HG03521 (cell line): ENCODE data around the gene TMEFF2.

Source experiments
- ATAC-seq: cut with Tn5 transposase; IDR thresholded peaks from one replicate; pipeline ENCODE4 v1.9.1; 2021; ENCODE audit warnings: mild to moderate bottlenecking, moderate library complexity; ENCODE audit not compliant: unreplicated experiment

The TMEFF2 gene

GRCh38 chr2:192025637-192026036 lies 169.1 kb downstream of the TMEFF2 start:
- no peak for ATAC-seq

DNA sequence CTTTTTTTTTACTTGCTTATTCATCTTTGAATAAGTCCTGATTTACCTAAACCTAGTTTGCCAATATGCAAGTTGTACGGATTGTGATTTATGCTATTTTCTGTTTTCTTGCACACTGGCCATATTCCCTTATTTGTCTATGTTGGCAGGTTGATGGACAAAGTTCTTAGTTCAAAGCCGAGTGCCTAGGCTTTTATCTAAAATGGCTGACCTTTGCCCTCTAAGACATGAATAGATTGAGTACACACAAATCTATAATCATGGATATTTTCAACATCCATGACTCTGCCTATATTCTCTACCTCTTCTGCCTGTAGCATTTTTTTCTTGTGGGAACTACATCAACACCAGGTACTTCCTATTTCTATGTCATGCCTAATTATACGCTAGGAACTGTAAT lies 171.7 kb downstream of the TMEFF2 start:
- no peak for ATAC-seq

GRCh38 chr2:192017844-192018243 lies 176.9 kb downstream of the TMEFF2 start:
- ATAC-seq, result no peak

GRCh38 chr2:192016265-192016664 lies 178.5 kb downstream of the TMEFF2 start:
- no peak for ATAC-seq

GRCh38 chr2:192013211-192013610 lies 181.5 kb downstream of the TMEFF2 start:
- ATAC-seq, result no peak

GRCh38 chr2:192011196-192011595 lies 183.5 kb downstream of the TMEFF2 start:
- ATAC-seq, result no peak

GRCh38 chr2:192010073-192010472 lies 184.7 kb downstream of the TMEFF2 start:
- no peak for ATAC-seq

DNA sequence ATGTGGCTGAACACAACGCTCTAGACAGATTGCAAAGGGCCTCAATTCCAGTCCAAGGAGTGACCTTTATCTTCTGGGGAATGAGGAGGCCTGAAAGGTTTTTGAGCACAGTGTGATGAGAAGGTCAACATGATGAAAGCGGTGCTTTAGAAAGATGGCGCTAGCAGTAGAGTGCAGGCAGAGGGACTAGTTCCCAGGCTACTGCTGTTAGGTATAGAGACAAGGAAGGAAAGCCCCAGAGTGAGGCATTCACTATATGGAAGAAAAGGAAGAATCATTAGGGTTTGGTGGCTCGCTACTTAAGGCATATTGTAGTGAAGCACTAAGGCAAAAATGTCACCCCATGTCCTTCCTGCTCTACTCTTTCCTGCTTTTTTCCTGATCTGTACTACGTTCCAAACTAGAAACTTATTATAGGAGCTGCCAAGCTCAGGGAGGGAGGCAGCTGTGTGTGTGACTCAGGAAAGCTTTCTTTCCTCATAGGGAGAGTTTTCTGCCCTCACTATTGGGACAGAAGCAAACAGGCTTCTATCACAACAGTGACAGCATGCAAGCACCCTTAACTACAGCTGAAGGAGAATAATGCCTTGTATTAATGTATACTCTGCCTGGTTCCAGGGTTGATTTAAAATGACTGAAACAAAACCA lies 187.0 kb downstream of the TMEFF2 start:
- no peak for ATAC-seq

GRCh38 chr2:192005211-192005610 lies 189.5 kb downstream of the TMEFF2 start:
- no peak for ATAC-seq

DNA sequence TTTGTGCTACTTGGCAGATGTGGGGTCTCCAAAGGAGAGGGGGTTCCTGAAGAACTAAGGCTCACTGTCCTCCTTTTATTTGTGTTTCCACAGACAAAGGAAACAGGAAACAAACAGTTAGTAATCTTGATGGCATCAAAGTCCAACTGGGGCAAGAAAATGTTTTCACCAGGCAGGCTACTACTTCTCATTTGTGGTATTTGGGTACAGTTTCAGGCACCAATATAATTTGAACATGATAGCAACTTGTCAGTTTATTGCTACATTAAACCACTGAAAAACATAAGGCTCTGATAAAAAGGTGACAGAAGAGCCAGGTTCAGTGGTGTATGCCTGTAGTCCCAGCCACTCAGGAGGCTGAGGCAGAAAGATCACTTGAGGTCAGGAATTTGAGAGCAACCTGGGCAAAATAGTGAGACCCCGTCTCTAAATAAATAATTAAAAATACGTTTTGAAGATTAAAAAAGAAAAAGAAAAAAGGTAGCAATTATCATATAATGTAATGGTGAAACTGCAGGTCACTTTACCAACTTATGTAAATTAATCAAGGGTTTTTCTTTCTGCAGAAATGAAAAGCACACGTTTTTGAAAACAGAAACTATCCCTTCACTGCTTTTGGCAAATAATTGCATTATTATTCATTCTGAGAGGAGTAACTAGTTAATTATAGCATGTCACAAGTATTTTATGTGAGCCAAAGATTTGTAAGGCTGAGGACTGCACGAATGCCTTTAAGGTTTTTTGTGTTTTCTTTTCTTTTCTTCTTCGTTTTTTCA lies 190.4 kb downstream of the TMEFF2 start:
- peak; percentile 65 for ATAC-seq

GRCh38 chr2:192002418-192002817 lies 192.3 kb downstream of the TMEFF2 start:
- ATAC-seq, result no peak

DNA sequence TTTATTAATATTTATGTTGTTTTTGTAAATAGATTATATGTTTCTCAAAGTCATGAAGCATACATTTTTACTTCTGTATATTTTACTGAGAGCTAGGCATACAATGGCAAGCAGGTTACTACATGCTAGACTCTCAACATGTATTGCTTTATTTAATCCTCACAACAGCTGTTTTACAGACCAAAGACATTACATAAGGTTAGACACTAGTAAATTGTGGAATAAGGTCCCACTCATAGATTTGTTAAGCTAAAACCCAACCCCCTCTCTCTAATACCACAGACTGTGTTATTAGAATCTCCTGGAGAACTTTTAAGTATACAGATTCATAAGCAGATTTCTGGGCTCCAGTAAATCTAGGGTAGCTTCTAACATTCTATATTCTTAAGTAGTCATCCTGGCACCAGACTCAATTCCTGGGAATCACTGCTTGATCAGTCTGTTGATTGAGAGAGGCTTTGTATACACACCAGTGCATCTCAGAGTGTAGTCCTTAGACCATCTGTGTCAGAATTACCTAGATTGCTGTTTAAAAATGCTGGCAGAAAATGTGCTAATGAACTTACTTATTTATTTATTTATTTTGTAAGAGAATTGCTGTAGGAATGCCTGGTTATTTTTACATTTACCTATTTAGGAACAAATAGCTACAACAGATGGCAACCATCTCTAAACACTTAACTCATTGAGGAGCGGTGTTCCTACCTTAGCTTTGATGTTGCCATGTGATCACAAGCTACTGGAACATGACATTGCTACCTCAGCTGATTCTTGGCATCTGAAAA lies 194.3 kb downstream of the TMEFF2 start:
- ATAC-seq, result no peak

DNA sequence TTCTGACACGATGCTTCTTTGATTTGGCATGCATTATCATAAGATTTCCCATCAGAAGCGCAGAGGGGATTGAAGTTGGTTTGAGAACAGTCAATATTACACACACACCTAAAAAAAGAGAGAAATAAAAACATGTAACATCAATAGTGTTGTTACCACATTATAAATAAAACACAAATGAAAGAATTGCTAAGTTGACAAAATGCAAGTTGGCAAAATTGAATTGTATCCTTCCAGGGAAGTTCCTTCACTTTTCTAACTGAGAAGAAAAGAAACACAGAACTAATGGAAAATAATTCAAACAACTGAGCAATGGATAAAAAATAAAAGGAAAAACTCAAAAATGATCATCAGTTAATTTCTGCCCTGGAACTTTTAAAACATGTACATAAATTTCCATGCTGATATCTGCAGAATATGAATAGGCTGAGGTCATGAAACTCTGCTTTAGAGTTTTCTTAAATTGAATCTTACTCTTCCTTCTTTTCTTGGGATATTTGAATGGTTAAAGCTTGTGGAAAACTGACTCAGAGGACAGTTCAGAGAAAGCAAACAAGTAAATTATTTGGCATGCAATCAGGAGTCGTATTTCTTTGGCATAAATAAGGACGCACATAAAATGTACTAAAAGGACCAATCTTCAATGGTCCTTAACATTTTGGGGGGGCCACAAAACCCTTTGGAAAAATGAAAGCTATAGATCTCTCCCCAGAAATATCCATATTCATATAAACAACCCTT lies 195.5 kb downstream of the TMEFF2 start:
- no peak for ATAC-seq

DNA sequence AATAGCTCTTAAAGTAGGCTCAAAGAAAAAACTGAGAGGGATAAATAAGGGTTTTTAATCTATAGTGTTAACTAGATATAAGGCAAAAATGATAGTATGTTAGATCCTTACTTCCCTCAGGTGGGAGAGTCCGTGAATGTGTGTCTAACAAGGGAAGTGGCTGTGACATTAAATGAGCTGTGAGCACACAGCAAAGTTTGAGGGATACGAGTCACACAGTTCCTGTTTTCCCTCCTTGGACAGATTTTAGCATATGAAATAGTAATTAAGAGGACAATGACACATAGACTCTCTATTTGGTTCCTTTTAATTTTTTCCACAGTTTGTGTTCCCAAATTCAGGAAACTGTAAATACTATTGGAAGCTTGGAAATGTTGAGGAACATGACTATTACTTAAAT lies 199.4 kb downstream of the TMEFF2 start:
- no peak for ATAC-seq

DNA sequence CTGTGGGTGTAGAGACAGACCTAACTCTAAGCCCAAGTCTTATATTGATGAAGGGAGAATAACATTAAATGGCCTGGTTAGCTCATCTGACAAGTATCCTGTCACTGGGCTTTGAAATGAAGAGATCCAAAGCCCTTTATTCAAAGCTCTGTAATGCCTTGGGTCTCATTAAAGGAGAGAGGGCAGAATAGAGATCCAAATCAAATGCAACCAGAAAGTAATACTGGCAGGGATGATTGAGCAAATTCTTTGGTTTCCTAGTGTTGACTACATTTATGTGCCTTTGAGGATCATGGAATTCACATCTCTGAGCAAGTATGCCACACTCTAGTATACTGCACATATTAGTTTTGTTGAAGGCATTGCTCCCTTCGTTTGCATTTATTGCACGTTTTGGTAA lies 200.0 kb downstream of the TMEFF2 start:
- ATAC-seq, result no peak

GRCh38 chr2:191991442-191991841 lies 203.3 kb downstream of the TMEFF2 start:
- ATAC-seq, result no peak

GRCh38 chr2:191985740-191986139 lies 209.0 kb downstream of the TMEFF2 start:
- ATAC-seq, result no peak

DNA sequence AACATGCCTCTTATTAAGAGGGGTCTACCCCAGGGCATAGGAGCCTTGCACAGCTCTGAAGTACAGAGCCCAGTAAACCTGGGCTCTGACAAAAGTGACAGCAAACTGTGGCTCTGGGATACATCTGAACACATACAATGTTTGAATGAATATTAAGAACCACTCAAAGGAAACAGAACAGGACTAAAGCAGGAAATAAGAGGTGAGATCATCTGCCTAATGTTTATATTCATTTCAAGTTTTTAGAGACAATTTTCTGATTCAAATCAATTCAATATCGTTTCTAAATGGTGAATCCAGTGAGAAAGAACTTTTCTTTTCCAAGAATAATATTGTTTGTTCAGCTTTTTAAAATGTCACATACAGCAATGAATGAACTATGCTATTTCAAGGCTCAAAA lies 211.1 kb downstream of the TMEFF2 start:
- ATAC-seq, result no peak

DNA sequence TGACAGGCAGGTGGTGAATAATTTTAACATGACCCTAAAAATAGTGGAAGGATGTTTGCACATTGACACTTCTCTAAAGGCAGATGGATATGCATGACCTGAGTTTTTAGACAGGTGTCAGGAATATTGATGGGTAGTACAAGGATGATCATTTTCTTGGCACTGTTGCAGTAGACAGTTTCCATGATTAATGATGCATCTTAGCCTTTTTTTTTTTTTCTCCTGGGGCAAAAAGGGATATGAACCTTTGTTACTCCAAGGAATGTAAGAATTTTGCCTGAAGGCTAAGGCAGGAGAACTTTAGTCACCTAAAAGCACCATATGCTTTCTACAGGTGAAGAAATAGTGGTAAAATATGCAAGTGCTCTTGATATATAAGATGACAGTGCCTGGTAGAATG lies 211.5 kb downstream of the TMEFF2 start:
- no peak for ATAC-seq

- ATAC-seq, result no peak
Measured at GRCh38 chr2:191981706-191982105, 213.0 kb downstream of the TMEFF2 start.

- no peak for ATAC-seq
Measured at GRCh38 chr2:191980483-191980882, 214.2 kb downstream of the TMEFF2 start.
